Activated CD4-positive, CD25-positive, alpha-beta regulatory T cell treated with anti-CD3 and anti-CD28 coated beads, Interleukin-2, amount 50 U/mL, for 72 hours (primary cell): ENCODE data around the gene DPP10.
"Not testable (repeated sequence)": the region's sequence is repeated elsewhere in the genome, so short reads cannot be mapped to it uniquely, and the experiment has no call there.

Experiments used
- DNase-seq: peaks from one replicate; pipeline ENCODE4 v3.0.0; 2021

Gene DPP10

GRCh38 chr2:114517580-114517979, 75.1 kb downstream of the DPP10 start:
- no peak for DNase-seq

GRCh38 chr2:114518738-114519137, 76.3 kb downstream of the DPP10 start:
- no peak for DNase-seq

GRCh38 chr2:114522612-114523011, 80.2 kb downstream of the DPP10 start:
- not testable (repeated sequence) for DNase-seq

GRCh38 chr2:114525955-114526354, 83.5 kb downstream of the DPP10 start:
- DNase-seq = no peak

- DNase-seq = no peak
Observed at GRCh38 chr2:114526841-114527240, 84.4 kb downstream of the DPP10 start.

- no peak for DNase-seq
Observed at GRCh38 chr2:114527330-114527983, 85.0 kb downstream of the DPP10 start.

- no peak for DNase-seq
Observed at GRCh38 chr2:114534116-114535084, 92.0 kb downstream of the DPP10 start.

GRCh38 chr2:114537777-114538176, 95.3 kb downstream of the DPP10 start:
- no peak for DNase-seq

- DNase-seq = no peak
Observed at GRCh38 chr2:114542695-114543094, 100.3 kb downstream of the DPP10 start.

GRCh38 chr2:114543236-114543766, 100.9 kb downstream of the DPP10 start:
- DNase-seq = no peak

- DNase-seq = no peak
Observed at GRCh38 chr2:114545052-114545451, 102.6 kb downstream of the DPP10 start.

GRCh38 chr2:114546531-114546930, 104.1 kb downstream of the DPP10 start:
- no peak for DNase-seq

GRCh38 chr2:114548151-114548550, 105.7 kb downstream of the DPP10 start:
- DNase-seq = no peak

- DNase-seq = no peak
Observed at GRCh38 chr2:114550364-114550763, 107.9 kb downstream of the DPP10 start.

GRCh38 chr2:114550895-114551793, 108.7 kb downstream of the DPP10 start:
- no peak for DNase-seq

GRCh38 chr2:114553027-114553426, 110.6 kb downstream of the DPP10 start:
- DNase-seq = no peak

- no peak for DNase-seq
Observed at GRCh38 chr2:114569166-114569565, 126.7 kb downstream of the DPP10 start.

- DNase-seq = no peak
Observed at GRCh38 chr2:114577657-114578056, 135.2 kb downstream of the DPP10 start.

- no peak for DNase-seq
Observed at GRCh38 chr2:114579542-114579941, 137.1 kb downstream of the DPP10 start.

GRCh38 chr2:114580691-114581090, 138.2 kb downstream of the DPP10 start:
- no peak for DNase-seq

GRCh38 chr2:114598329-114598728, 155.9 kb downstream of the DPP10 start:
- DNase-seq = no peak

GRCh38 chr2:114609203-114609602, 166.8 kb downstream of the DPP10 start:
- no peak for DNase-seq

GRCh38 chr2:114609801-114610200, 167.4 kb downstream of the DPP10 start:
- no peak for DNase-seq
